Skin epidermis (tissue), 12 donors: ENCODE data around the gene PAPOLA.

Experiments
- H3K27ac ChIP-seq, 21 experiments: fragments of 200-600 bp; sonication (generic) in 11 of 21; one replicate each; pipeline ENCODE4 v1.5.0; 2020; ENCODE audit warnings: mild to moderate bottlenecking in 3 of 21, inconsistent platforms in 2 of 21, moderate library complexity in 2 of 21
- H3K4me3 ChIP-seq, 7 experiments: fragments of 200-600 bp; sonication (generic) in 2 of 7; one replicate each; pipeline ENCODE4 v1.5.0; 2020; ENCODE audit warnings: inconsistent platforms in 2 of 7, mild to moderate bottlenecking in 2 of 7, moderate library complexity in 1 of 7

PAPOLA gene

GRCh38 chr14:96583569-96584041 lies 81.4 kb downstream of the PAPOLA start:
- Histone ChIP-seq H3K27ac (no peak overlapping the region), H3K4me3 (no peak overlapping the region)

DNA sequence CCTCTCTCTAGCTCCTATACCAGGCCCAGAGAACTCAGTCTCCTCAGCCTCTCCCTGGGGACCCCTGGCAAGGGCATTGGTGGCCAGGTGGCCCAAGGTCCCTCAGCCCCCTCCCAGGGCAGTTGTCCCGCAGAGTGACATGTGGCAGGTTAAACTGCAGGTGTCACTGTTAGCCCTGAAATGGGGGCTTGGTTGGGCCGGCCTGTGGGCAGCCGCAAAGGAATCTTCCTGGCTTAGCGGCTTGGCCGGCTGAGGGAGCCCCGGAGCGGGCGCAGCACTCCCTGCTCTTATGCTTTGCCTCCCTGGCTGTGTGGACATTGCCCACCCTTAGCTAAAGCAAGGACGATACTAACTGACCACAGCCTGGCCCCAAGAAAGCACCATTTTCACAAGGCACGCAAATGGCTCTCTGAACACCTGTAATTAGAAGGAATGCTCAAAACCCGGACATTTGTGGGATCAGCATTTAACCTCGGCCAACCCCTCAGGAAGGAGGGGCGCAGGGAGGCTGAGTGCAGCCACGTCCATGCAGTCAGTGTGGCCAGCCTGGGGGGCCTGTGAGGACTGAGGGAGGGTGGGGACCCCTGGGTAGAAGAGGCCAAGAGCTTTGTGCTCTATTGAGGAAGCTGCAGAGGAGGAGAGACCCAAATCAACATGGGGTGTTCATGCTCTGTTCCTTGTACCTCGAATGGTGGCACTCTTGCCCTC lies 82.2 kb downstream of the PAPOLA start:
- Histone ChIP-seq H3K4me3 (no peak overlapping the region), H3K27ac (no peak overlapping the region)

GRCh38 chr14:96584907-96585671 lies 82.9 kb downstream of the PAPOLA start:
- no peak overlapping the region for H3K4me3 ChIP-seq
- no peak overlapping the region for H3K27ac ChIP-seq

DNA sequence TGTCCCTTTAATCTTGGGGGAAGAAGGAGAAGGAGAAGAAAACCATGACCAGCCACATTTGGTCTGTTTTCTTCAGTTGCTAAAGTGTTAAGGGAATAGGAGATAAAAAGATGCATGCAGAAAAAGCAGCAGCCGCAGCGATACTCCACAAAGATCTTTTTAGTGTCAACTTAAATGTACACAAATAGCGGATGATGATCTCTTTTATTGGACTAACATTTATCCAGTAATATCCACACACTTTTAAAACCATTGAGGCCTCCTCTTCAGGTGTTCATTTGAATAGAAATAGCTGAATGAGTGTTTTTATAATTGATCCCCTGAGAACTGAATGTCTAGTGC lies 83.5 kb downstream of the PAPOLA start:
- Histone ChIP-seq H3K27ac (no peak overlapping the region), H3K4me3 (no peak overlapping the region)

DNA sequence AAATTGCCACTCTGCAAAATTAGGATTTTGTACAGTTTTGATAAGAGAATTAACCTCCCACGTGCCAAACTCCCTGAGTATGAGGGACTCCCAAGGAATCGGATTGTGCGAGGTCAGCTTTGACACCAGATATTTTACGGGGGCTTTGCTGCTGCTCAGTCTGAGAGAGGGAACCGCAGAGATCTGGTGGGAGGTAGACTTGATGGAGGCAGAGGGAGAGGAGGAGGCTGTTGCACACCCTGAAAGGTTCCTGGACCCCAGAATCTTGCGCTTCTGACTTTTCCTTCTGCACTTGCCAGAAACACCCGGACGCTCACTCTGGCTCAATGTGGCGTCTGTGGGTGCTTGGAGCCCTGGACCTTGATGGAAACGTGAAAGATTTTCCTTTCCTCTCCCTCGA lies 83.9 kb downstream of the PAPOLA start:
- H3K4me3 ChIP-seq = no peak overlapping the region
- no peak overlapping the region for H3K27ac ChIP-seq

- no peak overlapping the region for H3K27ac ChIP-seq
Observed at GRCh38 chr14:96586921-96587822, 85.0 kb downstream of the PAPOLA start.

GRCh38 chr14:96587823-96588385 lies 85.7 kb downstream of the PAPOLA start:
- no peak overlapping the region for H3K4me3 ChIP-seq
- no peak overlapping the region for H3K27ac ChIP-seq

More at GRCh38 chr14:96586921-96587822, 85.0 kb downstream of the PAPOLA start:
- H3K4me3 ChIP-seq = no peak overlapping the region

GRCh38 chr14:96588410-96589257 lies 86.5 kb downstream of the PAPOLA start:
- no peak overlapping the region for H3K27ac ChIP-seq
- H3K4me3 ChIP-seq = no peak overlapping the region

- no peak overlapping the region for H3K27ac ChIP-seq
Observed at GRCh38 chr14:96589577-96589976, 87.4 kb downstream of the PAPOLA start.

GRCh38 chr14:96590190-96590864 lies 88.1 kb downstream of the PAPOLA start:
- Histone ChIP-seq H3K4me3 (no peak overlapping the region), H3K27ac (no peak overlapping the region)

More at GRCh38 chr14:96589577-96589976, 87.4 kb downstream of the PAPOLA start:
- no peak overlapping the region for H3K4me3 ChIP-seq

GRCh38 chr14:96592591-96593386 lies 90.6 kb downstream of the PAPOLA start:
- H3K27ac ChIP-seq = peak overlapping the region in 1 of 21 experiments; percentile 37
- H3K4me3 ChIP-seq = peak overlapping the region; percentile 20 to 44 (median 29)

- H3K27ac ChIP-seq = no peak overlapping the region
- H3K4me3 ChIP-seq = no peak overlapping the region
Observed at GRCh38 chr14:96594961-96595360, 92.8 kb downstream of the PAPOLA start.

GRCh38 chr14:96597680-96598079 lies 95.5 kb downstream of the PAPOLA start:
- H3K27ac ChIP-seq = no peak overlapping the region
- no peak overlapping the region for H3K4me3 ChIP-seq

DNA sequence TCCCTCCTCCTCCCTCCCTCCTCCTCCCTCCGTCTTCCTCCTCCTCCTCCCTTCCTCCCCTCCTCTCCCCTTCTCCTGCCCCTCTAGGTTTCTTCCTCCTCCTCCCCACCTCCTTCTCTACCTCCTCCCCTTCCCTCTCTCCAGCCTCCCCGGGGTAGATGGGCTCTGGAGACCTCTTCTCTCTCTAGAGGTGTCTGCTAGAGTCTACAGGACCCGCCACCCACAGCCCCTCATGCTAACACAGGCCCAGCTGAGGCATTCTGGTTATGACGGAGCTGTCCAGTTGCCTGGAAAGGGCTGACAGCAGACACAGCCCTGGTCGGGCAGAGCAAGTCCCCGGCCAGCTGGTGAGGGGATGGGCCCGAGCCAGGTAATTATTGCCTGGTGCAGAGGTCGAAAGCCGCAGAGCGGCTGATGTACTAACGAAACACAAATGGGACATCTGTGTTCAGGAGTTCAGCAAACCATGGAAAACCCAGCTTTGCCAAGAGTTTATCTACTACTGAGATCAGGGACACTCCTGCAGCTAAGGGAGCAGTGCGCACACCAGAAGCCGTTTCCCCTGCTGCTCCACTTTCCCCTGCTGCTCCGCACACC lies 96.2 kb downstream of the PAPOLA start:
- Histone ChIP-seq H3K27ac (no peak overlapping the region), H3K4me3 (no peak overlapping the region)

DNA sequence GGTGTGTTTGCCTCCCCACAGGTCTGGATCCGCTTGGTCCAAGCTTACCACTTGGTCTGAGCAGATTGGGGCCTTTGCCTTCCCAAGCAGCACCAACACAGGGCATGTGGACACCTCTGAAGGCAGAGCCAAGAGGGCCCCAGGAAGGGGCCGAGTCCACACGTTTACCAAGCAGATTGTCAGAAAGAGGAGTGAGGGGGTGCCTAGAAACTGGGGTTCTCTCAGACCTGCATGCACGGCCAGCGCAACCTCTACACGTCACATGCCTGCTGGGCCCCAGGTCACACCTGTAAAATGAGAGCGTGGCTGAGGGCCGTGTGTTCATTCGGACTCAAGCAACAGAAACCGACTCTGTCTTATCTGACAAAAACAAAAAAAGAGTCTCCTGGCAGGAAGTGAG lies 96.9 kb downstream of the PAPOLA start:
- H3K27ac ChIP-seq = no peak overlapping the region
- no peak overlapping the region for H3K4me3 ChIP-seq

DNA sequence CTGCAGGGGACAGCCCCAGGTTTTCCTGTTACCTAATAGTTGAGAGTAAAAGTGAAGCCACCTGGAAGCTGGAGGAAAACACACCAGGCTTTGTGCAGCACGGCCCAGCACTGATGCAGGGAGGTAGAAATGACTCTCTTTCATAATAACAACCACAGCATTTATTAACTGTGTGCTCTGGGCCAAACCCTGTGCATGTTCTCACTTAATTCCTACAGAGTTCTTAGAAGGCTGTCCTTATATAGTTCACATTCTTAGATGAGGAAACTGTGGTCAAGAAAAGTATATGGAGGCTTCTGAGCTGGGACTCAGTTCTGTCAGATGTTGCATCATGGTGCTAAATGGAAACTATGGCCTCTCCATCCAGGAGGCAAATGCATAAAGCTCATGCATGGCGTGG lies 100.0 kb downstream of the PAPOLA start:
- Histone ChIP-seq H3K4me3 (no peak overlapping the region), H3K27ac (no peak overlapping the region)
